ENCODE measurements around the gene PANK4.

Gene PANK4

GRCh38 chr1:2510366-2511155 lies 15.8 kb downstream of the PANK4 start:
- no peak for DNase-seq

DNA sequence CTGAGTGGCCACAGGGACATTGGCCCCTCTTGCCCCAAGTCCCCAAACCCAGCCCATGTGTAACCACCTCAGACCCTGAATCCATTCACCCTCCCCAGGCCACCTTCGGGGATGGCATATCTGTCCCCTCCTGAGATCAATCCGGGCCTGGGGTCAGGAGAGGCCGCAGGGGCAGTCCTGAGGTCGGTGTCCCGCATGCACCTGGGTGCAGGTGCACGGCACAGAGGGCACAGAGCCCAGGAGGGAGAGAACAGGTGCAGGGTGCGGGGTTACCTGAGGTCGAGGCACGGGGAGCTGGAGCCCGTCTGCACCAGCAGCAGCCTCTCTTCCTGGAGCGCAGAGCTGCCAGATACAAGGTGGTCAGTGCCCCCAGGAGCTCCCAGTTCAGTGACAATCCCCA lies 16.8 kb downstream of the PANK4 start:
- DNase-seq = no peak

GRCh38 chr1:2508751-2509150 lies 17.6 kb downstream of the PANK4 start:
- DNase-seq = no peak

DNA sequence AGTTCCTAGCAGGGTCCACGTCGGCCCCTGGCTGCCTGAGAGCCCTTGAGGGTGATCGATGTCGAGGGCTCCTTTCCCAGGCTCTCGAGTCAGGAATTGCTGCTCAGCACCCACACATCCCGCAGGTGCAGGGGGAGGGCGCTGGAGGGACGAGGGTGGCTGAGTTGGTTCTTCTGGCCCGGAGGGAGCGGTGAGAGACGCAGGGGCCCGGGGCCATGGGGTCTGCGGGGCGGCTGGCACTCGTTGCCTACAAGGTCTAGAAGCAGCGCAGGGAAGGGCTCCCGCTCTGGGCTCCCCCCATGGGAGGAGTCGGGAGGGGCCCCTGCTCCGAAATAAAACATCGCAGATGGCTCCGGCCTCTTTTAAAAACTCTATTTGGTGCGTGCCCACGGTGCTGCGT lies 18.2 kb downstream of the PANK4 start:
- no peak for DNase-seq

- DNase-seq = no peak
Observed at GRCh38 chr1:2507744-2508155, 18.6 kb downstream of the PANK4 start.

GRCh38 chr1:2506901-2507565 lies 19.4 kb downstream of the PANK4 start:
- DNase-seq = no peak

DNA sequence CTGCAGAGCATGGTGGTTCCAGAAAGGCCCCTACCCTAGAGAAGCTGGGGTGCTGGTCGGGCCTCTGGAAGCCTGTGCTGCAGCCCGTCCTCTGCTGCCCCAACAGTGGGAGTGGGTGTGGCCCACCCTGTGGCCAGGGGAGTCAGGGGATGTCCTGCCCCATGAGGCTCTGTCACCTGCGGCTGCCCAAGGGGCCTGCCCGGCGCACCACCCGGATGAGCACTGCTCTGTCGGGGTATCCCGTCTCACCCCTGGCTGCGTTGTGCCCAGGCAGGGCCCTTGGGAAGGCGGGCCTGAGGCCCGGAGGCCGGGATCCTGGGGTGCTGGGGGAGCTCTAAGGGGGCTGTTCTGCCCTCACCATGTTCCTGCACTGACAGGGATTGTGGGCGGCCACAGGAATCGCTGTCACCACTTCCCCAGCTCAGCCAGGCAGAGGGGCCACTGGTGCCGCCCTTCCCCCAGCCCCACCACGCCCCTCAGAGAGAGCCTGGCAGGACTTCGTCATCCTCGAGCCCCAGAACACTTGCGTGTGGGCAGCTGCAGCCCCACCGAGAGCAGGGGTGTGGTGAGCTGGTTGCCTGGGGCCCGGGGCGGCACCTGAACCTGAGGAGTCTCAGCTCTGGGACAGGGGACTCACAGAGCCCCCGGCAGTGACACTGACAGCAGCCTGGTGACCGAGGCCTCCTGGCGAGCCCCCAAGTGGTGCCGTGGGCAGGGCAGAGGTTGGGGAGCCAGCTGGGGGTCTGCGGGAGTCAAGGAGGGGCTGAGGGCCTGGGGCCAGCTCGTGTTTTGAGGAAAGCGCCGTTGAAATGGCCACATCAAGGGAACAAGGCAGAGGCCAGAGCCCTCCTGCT lies 20.2 kb downstream of the PANK4 start:
- DNase-seq = no peak

- DNase-seq = no peak
Observed at GRCh38 chr1:2505461-2505994, 20.9 kb downstream of the PANK4 start.

GRCh38 chr1:2504949-2505272 lies 21.5 kb downstream of the PANK4 start:
- no peak for DNase-seq

GRCh38 chr1:2504225-2504948 lies 22.0 kb downstream of the PANK4 start:
- no peak for DNase-seq

GRCh38 chr1:2503554-2504224 lies 22.7 kb downstream of the PANK4 start:
- no peak for DNase-seq

DNA sequence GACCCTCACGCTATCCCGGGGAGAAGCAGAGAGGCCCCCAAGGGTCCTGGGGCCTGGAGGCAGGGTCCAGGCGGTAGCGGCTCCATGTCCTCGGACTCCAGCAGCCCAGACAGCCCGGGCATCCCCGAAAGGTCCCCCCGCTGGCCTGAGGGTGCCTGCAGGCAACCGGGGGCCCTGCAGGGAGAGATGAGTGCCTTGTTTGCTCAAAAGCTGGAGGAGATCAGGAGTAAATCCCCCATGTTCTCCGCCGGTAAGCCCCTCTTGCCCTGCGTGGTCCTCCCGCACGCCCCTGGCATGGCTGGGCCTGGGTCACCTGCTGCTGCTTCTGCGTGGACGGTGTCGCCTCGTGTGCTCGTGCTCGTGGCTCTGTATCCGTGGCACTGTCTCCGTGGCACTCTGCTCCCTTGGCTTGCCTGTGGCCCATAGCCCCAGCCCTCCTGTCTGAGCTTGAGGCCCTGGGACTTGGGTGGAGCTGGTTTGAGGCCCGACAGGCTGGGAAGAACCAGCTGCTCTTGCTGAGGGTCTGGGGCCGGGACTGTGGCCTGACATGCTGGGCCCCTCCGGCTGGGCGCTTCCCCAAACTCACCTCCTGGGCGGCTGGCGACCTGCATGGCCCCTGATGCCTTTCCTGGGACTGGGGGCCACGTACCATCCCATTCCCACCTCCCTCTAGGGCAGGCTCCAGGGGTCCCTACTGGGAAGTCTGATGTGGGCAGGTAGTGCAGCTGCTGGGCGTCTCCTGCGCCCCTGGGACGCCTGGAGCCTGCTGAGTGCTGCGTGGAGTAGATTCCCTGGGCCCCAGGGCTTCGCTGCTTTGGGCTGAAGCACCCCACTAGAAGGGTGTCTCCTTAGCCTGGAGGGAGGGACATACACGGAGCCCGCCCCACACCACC lies 23.5 kb downstream of the PANK4 start:
- DNase-seq = no peak

DNA sequence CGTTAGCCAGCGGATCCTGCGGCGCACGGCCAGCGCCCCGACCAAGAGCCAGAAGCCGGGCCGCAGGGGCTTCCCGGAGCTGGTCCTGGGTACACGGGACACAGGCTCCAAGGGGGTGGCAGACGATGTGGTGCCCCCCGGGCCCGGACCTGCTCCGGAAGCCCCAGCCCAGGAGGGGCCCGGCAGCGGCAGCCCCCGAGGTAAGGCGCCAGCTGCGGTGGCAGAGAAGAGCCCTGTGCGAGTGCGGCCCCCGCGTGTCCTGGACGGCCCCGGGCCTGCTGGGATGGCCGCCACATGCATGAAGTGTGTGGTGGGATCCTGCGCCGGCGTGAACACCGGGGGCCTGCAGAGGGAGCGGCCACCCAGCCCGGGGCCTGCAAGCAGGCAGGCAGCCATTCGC lies 24.2 kb downstream of the PANK4 start:
- DNase-seq = no peak

- DNase-seq = no peak
Observed at GRCh38 chr1:2501820-2502119, 24.6 kb downstream of the PANK4 start.

DNA sequence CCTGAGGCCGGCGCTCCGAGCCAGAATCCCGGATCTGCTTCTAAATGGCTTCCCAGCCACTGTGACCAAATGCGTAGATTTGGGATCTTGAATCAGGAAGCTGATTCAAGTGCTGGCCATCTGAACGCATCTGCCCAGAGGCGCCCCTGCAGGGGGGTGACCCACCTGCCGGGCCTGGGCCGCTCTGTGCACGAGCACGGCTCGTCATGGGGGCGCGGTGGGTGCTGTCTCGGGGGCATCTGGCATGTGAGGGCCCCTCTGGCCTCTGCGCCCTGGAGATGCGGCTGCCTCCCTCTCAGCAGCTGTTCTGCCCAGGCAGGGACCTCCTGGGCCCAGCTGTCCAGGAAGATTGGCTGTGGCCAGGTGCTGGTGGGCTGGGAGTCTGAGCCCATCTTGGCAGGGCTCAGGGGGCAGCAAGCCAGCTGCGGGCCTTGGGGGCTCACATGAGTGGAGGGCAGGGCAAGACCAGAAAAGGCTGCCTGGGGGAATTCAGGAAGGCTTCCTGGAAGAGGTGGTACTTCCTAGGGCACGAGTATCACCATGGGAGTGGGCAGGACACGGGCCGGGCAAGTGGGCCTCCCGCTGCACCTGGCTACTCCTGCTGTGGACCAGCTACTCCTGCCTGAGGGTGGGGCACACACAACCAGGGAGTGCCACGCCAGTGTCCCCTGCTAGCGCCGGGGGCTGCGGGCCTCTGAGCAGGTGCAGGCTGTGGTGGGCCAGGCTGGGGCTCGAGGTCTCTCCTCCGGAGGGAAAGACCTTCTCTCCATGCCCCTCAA lies 25.2 kb downstream of the PANK4 start:
- DNase-seq = no peak

- DNase-seq = no peak
Observed at GRCh38 chr1:2499986-2500596, 26.3 kb downstream of the PANK4 start.

DNA sequence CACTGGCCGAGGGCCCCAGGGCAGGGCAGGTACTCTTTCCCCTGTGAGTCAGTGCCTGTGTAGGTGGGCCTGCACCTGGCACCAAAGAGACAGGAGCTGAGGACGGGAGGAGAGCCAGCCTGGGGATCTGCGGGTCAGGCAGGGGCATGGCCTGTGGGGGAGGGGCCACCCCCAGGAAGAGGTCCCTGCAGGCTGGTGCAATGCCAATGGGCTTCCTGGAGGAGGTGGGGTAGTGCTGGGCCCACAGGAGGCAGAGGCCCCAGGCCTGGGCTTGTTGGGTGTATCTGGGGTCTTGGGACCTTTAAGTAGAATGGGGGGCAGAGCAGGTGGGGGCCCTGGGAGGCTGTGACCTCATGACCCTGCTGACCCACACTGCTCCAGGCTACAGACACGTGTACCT lies 27.1 kb downstream of the PANK4 start:
- no peak for DNase-seq

DNA sequence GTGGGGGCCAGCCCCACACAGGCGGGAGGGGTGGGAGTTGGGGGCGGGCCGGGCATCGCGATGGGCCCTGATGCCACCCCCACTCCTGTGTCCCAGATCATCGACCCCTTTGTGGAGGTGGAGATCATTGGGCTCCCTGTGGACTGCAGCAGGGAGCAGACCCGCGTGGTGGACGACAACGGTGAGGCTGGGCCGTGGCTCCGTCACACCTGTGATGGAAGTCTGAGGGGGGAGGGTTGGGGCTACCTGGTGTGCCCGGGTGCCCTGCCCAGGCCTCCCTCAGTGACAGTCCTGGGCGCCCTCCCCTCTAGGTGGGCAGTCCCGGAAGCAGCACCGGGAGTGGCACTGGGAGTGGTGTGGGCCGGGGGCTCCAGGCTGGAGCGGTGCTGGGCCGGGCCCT lies 27.7 kb downstream of the PANK4 start:
- DNase-seq = no peak

GRCh38 chr1:2497891-2498290 lies 28.5 kb downstream of the PANK4 start:
- no peak for DNase-seq

DNA sequence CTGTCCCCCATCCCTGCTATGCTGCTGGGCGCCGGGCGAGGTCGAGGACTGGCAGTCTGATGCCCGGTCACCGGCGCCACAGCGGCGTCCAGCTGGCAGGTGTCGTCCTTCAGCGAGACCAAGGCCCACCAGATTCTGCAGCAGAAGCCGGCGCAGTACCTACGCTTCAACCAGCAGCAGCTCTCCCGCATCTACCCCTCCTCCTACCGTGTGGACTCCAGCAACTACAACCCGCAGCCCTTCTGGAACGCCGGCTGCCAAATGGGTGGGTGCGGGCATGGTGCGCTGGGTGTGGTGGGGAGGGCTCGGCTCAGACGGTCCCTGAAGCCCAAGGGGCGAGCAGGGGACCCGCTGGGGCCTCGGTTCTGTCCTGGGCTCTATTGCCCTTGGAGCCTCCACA lies 29.6 kb downstream of the PANK4 start:
- no peak for DNase-seq
